ENCODE data around the gene NUDT14.

NUDT14 gene

DNA sequence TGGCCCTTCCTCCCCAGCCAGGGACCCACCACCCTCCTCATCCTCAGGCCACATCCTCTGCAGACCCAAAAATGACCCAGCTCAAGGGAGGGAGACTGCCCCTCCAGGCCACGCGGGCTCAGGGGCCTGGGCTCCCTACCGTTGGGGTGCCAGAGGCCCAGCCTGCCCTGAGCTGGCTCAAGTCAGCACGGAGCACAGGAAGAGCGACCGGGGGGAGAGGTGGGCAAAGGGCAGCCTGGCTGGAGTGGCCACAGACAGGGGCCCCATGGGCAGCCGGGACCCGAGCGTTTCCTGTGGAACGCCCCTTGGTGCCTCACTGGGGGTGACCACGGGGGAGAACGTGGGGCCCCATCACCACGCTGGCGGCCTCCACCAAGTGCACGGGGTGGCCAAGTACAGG is 23.2 kb downstream of the NUDT14 start:
- TF ChIP-seq, protein P1, sequence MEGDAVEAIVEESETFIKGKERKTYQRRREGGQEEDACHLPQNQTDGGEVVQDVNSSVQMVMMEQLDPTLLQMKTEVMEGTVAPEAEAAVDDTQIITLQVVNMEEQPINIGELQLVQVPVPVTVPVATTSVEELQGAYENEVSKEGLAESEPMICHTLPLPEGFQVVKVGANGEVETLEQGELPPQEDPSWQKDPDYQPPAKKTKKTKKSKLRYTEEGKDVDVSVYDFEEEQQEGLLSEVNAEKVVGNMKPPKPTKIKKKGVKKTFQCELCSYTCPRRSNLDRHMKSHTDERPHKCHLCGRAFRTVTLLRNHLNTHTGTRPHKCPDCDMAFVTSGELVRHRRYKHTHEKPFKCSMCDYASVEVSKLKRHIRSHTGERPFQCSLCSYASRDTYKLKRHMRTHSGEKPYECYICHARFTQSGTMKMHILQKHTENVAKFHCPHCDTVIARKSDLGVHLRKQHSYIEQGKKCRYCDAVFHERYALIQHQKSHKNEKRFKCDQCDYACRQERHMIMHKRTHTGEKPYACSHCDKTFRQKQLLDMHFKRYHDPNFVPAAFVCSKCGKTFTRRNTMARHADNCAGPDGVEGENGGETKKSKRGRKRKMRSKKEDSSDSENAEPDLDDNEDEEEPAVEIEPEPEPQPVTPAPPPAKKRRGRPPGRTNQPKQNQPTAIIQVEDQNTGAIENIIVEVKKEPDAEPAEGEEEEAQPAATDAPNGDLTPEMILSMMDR (IDR thresholded peaks at IDR 0.05; ENCODE audit: insufficient read depth, low read length, missing control alignments) = no peak
- H3K4me3 ChIP-seq (ENCODE audit: low read depth, low read length) = no peak overlapping the region
- no peak for DNase-seq (ENCODE audit: low read depth, low spot score)
- ChIA-PET CTCF (no interaction called here), POLR2A (no interaction called here)

DNA sequence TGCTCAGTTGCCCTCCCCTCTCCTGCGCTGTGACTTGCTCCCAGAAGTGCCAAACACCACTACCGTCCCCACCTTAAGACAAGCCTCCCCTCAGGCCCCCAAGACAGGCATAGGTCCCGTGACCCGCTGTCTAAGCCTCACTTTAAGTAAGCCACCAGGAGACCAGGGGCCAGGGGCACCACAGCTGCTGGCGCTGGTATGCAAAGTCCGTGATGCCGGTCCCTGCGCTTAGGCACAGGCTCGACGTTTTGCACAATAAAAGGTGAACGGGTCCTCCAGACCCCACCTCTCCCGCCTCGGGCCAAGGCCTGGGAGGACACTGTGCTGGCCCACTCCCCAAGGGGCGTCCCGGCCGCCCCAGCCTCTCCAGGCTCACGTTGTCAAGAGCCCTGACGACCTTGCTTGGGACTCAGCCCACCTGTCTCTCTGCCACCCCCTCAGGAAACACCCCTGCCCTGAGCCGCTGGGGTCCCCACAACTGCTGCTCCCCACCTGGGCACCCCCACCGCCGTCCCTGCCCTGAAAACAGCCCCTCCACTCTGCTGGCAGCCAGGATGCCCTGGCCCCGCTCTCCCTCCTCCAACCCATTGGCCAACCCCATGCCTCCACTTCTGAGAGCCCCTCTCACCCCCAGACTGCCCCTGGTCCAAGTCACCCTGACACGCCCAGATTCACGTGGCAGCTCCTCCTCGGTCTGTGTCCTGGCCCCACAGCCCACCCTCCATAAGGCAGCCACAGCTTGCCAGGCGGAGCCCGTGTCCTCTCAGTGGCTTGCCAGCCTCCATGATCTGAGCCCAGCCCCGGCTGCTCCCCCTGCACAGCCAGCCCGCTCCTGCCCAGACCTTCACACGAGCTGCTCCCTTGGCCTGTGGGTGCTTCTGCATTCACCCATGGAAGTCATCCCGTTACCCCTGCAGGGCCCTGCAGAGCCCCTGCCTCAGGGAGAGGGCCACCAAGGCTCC is 24.4 kb downstream of the NUDT14 start:
- no peak for DNase-seq (ENCODE audit: low read depth, low spot score)
- TF ChIP-seq, protein P1 (IDR thresholded peaks at IDR 0.05; ENCODE audit: insufficient read depth, low read length, missing control alignments) = no peak
- H3K4me3 ChIP-seq (ENCODE audit: low read depth, low read length) = no peak overlapping the region
- ChIA-PET POLR2A (no interaction called here), CTCF (no interaction called here)

DNA sequence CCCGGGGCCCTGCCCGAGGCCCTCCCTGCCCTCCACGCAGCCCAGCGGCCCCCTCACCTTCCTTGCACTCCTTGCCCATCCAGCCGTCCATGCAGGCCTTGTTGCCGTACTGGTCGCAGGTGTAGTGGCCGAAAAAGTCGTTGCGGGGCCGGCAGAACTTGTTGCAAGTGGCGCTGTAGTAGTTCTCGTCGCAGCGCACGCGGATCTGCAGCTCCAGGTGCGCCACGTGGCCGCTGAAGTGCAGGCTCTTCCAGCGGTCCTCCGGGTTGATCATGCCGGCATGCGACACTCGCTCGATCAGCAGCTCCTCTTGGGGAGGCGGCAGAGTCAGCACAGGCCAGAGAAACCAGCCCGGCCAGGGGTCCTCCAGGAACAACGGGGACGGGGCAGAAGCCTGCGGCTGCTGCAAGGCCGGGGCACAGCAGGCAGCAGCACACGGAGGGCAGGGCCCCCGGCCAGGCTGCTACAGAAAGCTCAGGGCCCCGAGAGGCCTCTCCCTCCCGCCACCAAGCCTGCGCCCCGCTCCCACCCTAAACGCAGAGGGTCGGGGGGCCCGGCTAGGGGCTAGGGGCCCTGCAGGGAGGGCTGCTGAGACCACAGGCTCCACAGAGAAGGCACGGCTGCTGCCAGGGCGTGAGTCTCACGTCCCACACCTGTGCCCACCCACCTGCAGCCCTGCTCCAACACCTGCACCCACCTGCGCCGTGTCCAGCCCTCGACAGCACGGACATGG is 25.3 kb downstream of the NUDT14 start:
- ChIA-PET POLR2A (interaction anchor here (1.1 kb wide), 1 partner anchor 14 kb away, joined by 3 read pairs; no protein-coding TSS in a partner anchor), CTCF (no interaction called here)
- TF ChIP-seq, protein P1 (IDR thresholded peaks at IDR 0.05; ENCODE audit: insufficient read depth, low read length, missing control alignments) = no peak
- no peak overlapping the region for H3K4me3 ChIP-seq (ENCODE audit: low read depth, low read length)
- no peak for DNase-seq (ENCODE audit: low read depth, low spot score)

DNA sequence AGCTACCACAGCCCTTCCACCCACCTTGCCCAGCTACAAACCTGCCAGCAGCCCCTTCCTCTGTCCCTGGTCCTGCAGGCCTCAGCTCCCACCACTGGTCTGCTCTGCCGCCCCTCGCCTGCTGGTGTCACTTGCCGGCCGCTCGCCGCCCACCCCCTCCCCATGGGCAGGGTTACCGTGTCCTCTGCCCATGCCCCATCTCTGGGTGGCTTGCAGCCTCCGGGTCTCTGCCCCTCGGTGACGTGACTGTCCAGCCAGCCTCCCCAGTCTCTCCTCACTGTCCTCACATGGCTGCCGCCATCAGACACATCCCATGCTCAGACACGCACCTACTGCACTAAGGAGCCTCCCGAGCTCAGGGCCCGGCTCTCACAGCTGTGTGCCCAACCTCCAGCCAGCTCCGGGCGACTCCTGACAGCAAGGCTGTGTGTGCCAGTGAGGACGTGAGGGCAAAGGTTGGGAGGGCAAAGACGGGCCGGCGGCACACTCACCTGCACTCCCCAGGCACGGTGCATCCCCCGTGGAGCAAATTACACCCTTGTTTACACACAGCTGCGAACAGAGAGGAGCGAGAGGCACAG is 26.0 kb downstream of the NUDT14 start:
- DNase-seq (ENCODE audit: low read depth, low spot score) = no peak
- ChIA-PET POLR2A (interaction anchor here (1.1 kb wide), 1 partner anchor 14 kb away, joined by 3 read pairs; no protein-coding TSS in a partner anchor), CTCF (no interaction called here)
- TF ChIP-seq, protein P1 (IDR thresholded peaks at IDR 0.05; ENCODE audit: insufficient read depth, low read length, missing control alignments) = no peak
- no peak overlapping the region for H3K4me3 ChIP-seq (ENCODE audit: low read depth, low read length)

- POLR2A ChIA-PET = interaction anchor here (1.1 kb wide), 1 partner anchor 15 kb away, joined by 3 read pairs; no protein-coding TSS in a partner anchor
- CTCF ChIA-PET = no interaction called here
- DNase-seq (ENCODE audit: low read depth, low spot score) = no peak
- TF ChIP-seq, protein P1 (IDR thresholded peaks at IDR 0.05; ENCODE audit: insufficient read depth, low read length, missing control alignments) = no peak
- no peak overlapping the region for H3K4me3 ChIP-seq (ENCODE audit: low read depth, low read length)
Observed at GRCh38 chr14:105154476-105154871, 26.6 kb downstream of the NUDT14 start.
